Right lobe of liver (tissue), 6 donors: ENCODE measurements around the gene IRX1. TPM values are rescaled to one million over a fixed set of nuclear protein-coding genes. Genes with fewer than 3 reads are reported as not detected.

Experiments used
- ATAC-seq, 4 donors: fragments of 200-7000 bp; cut with Tn5 transposase; one replicate each; pipeline ENCODE4 v1.9.1; 2020; ENCODE audit warnings: mild to moderate bottlenecking in 4 of 4, moderate library complexity in 4 of 4
- DNase-seq, 3 donors: peaks; one replicate each; pipeline ENCODE4 v3.0.0-alpha.2; 2020
- H3K27ac ChIP-seq, 3 donors: fragments of 200-600 bp; one replicate each; pipeline ENCODE4 v1.8.0; 2022
- H3K27me3 ChIP-seq, 2 donors: fragments of 200-600 bp; one replicate each; pipeline ENCODE4 v1.8.0; 2022
- H3K36me3 ChIP-seq, 4 donors: fragments of 200-600 bp; sonication (generic) in 1 of 4; one replicate each; pipeline versions ENCODE4 v1.5.1 to v1.8.0; 2017 to 2022; ENCODE audit warnings: control low read depth in 1 of 4
- H3K4me1 ChIP-seq, 4 donors: fragments of 200-600 bp; sonication (generic) in 1 of 4; one replicate each; pipeline versions ENCODE4 v1.5.1 to v1.8.0; 2017 to 2022; ENCODE audit warnings: control low read depth in 1 of 4
- H3K4me3 ChIP-seq, 3 donors: fragments of 200-600 bp; one replicate each; pipeline ENCODE4 v1.8.0; 2022
- H3K9me3 ChIP-seq, 4 donors: fragments of 200-600 bp; sonication (generic) in 1 of 4; one replicate each; pipeline versions ENCODE4 v1.5.1 to v1.8.0; 2017 to 2022; ENCODE audit warnings: control low read depth in 1 of 4
- CTCF ChIP-seq, 4 donors: fragments of 200-600 bp in 3 of 4; fragments of 450-650 bp in 1 of 4; IDR thresholded peaks; one replicate each; pipeline versions ENCODE4 v1.5.1 to v1.8.0; 2016 to 2022; ENCODE audit warnings: antibody characterized with exemption in 4 of 4, mild to moderate bottlenecking in 2 of 4
- POLR2A ChIP-seq: fragments of 450-650 bp; IDR thresholded peaks from one replicate; pipeline ENCODE4 v1.6.1; 2017; ENCODE audit warnings: antibody characterized with exemption, mild to moderate bottlenecking
- WGBS: methylation state at CpG from one replicate; pipeline ENCODE4 v1.1.6; 2018; ENCODE audit warnings: low coverage, low lambda C conversion rate; ENCODE audit not compliant: insufficient coverage; ENCODE audit errors: missing lambda C conversion rate; 5-methylcytosine and 5-hydroxymethylcytosine counted together
- intact Hi-C, 2 donors: fragments of 100-400 bp; cut with DNase I; formaldehyde crosslinking; loops; one replicate each; pipeline versions ENCODE4 v1.11.2 to v1.14.1; 2022
- total RNA-seq, 6 experiments: library from RNA; depleted of rRNA in 2 of 6; stranded (reverse); fragments of >200 nt in 2 of 6; fragmentation: NEBNext Ultra II Directional in 3 of 6; extraction: Animal tissue kit (Norgen Biotek cat#: 25700) in 3 of 6; gene quantifications; one replicate each; pipeline versions ENCODE4 v1.1.0 to v1.2.4, GENCODE V29; 2016 to 2023
- donor health status: DM: no; HTN: yes; CAD: no.
- donor health status: DM: no; HTN: no; CAD: no.
- donor health status: DM: no; HTN: no; CAD: no.
- donor health status: DM: no; HTN: yes; CAD: no.
- donor health status: DM: no; HTN: yes; CAD: no.

Gene IRX1
- total RNA-seq, 6 experiments from 2014 or later = not detected

GRCh38 chr5:3593771-3594509, 1.7 kb upstream of the IRX1 start:
- Histone ChIP-seq H3K27ac (no peak overlapping the region), H3K36me3 (no peaks in the 10 kb centered on the region), H3K9me3 (no peaks in the 10 kb centered on the region), H3K27me3 (peaks cover 0 to 29% of the 10 kb centered on the region in 2 donors), H3K4me1 (peaks cover 0 to 9% (median 0%) of the 10 kb centered on the region in 4 donors), H3K4me3 (no peak overlapping the region)
- DNase-seq (no peak), ATAC-seq (no peak)
- no peak for TF ChIP-seq CTCF (IDR thresholded peaks at IDR 0.05)
- TF ChIP-seq POLR2A = no peak
- WGBS = 5% methylated on average over 21 of the region's 28 CpGs
- intact Hi-C loops = no loop called here

- TF ChIP-seq POLR2A (no peak), CTCF (IDR thresholded peaks at IDR 0.05) (no peak)
- Histone ChIP-seq H3K9me3 (no peaks in the 10 kb centered on the region), H3K36me3 (no peaks in the 10 kb centered on the region), H3K4me1 (peaks cover 0 to 9% (median 0%) of the 10 kb centered on the region in 4 donors), H3K27ac (no peak overlapping the region), H3K4me3 (no peak overlapping the region), H3K27me3 (peaks cover 0 to 35% of the 10 kb centered on the region in 2 donors)
- intact Hi-C loops = no loop called here
- WGBS = no CpG with 5 or more reads among the region's 52 CpGs
- DNase-seq = no peak
- no peak for ATAC-seq
These were observed 1.1 kb upstream of the IRX1 start for GRCh38 chr5:3594510-3595005.

GRCh38 chr5:3596261-3596825, 711 bp downstream of the IRX1 start:
- 17% methylated on average over 2 of the region's 63 CpGs for WGBS
- intact Hi-C loops = no loop called here
- TF ChIP-seq POLR2A (no peak), CTCF (IDR thresholded peaks at IDR 0.05) (no peak)
- ATAC-seq (no peak), DNase-seq (no peak)
- no peaks in the 10 kb centered on the region for H3K36me3 ChIP-seq
- no peaks in the 10 kb centered on the region for H3K9me3 ChIP-seq
- H3K4me1 ChIP-seq = peaks cover 0 to 9% (median 0%) of the 10 kb centered on the region in 4 donors
- peaks cover 0 to 38% of the 10 kb centered on the region in 2 donors for H3K27me3 ChIP-seq
- no peak overlapping the region for H3K4me3 ChIP-seq
- no peak overlapping the region for H3K27ac ChIP-seq

GRCh38 chr5:3596857-3597166, 1.2 kb downstream of the IRX1 start:
- WGBS = 5% methylated on average over 7 of the region's 7 CpGs
- peaks cover 0 to 43% of the 10 kb centered on the region in 2 donors for H3K27me3 ChIP-seq
- peaks cover 0 to 9% (median 0%) of the 10 kb centered on the region in 4 donors for H3K4me1 ChIP-seq
- intact Hi-C loops = no loop called here
- no peak overlapping the region for H3K27ac ChIP-seq
- H3K4me3 ChIP-seq = no peak overlapping the region
- ATAC-seq = no peak
- no peak for DNase-seq
- H3K36me3 ChIP-seq = no peaks in the 10 kb centered on the region
- H3K9me3 ChIP-seq = no peaks in the 10 kb centered on the region
- no peak for TF ChIP-seq POLR2A
- no peak for TF ChIP-seq CTCF (IDR thresholded peaks at IDR 0.05)
